GM18909 (cell line): Measurements from ENCODE around the gene VKORC1.
A peak's percentile ranks its signal among the peaks of the same experiment; 100 is the strongest.

Experiments used
- ATAC-seq: cut with Tn5 transposase; IDR thresholded peaks from one replicate; pipeline ENCODE4 v1.9.1; 2021; ENCODE audit warnings: mild to moderate bottlenecking; ENCODE audit not compliant: unreplicated experiment, poor library complexity

The VKORC1 gene

GRCh38 chr16:31130899-31131298, 36.3 kb upstream of the VKORC1 start:
- ATAC-seq = no peak

GRCh38 chr16:31130336-31130891, 35.8 kb upstream of the VKORC1 start:
- no peak for ATAC-seq

- ATAC-seq = no peak
Measured at GRCh38 chr16:31129568-31130335, 35.2 kb upstream of the VKORC1 start.

- ATAC-seq = no peak
Measured at GRCh38 chr16:31128711-31129567, 34.3 kb upstream of the VKORC1 start.

- no peak for ATAC-seq
Measured at GRCh38 chr16:31127182-31127581, 32.6 kb upstream of the VKORC1 start.

GRCh38 chr16:31125844-31126243, 31.2 kb upstream of the VKORC1 start:
- no peak for ATAC-seq

- ATAC-seq = no peak
Measured at GRCh38 chr16:31120129-31120528, 25.5 kb upstream of the VKORC1 start.

- no peak for ATAC-seq
Measured at GRCh38 chr16:31118223-31119155, 23.9 kb upstream of the VKORC1 start.

GRCh38 chr16:31117384-31118222, 23.0 kb upstream of the VKORC1 start, which contains the start of gene KAT8:
Gene KAT8 (plus strand): TSS chr16:31117664. CDS start chr16:31117682, 18 bp downstream.
- ATAC-seq = peak; percentile 89

GRCh38 chr16:31114468-31114867, 19.9 kb upstream of the VKORC1 start:
- no peak for ATAC-seq

- ATAC-seq = no peak
Measured at GRCh38 chr16:31113121-31114120, 18.8 kb upstream of the VKORC1 start.

- ATAC-seq = no peak
Measured at GRCh38 chr16:31112711-31113110, 18.1 kb upstream of the VKORC1 start.

GRCh38 chr16:31111881-31112466, 17.4 kb upstream of the VKORC1 start:
- ATAC-seq = no peak

- ATAC-seq = no peak
Measured at GRCh38 chr16:31110106-31111034, 15.8 kb upstream of the VKORC1 start.

GRCh38 chr16:31109622-31110021, 15.0 kb upstream of the VKORC1 start:
- no peak for ATAC-seq

GRCh38 chr16:31108794-31109558, 14.4 kb upstream of the VKORC1 start:
- ATAC-seq = no peak
